ENCODE data around the gene LOXL1. TPM values are rescaled to one million over a fixed set of nuclear protein-coding genes. Genes with fewer than 3 reads are reported as not detected.

The LOXL1 gene
- total RNA-seq, 1 donor from 2014 or later: 280 TPM

DNA sequence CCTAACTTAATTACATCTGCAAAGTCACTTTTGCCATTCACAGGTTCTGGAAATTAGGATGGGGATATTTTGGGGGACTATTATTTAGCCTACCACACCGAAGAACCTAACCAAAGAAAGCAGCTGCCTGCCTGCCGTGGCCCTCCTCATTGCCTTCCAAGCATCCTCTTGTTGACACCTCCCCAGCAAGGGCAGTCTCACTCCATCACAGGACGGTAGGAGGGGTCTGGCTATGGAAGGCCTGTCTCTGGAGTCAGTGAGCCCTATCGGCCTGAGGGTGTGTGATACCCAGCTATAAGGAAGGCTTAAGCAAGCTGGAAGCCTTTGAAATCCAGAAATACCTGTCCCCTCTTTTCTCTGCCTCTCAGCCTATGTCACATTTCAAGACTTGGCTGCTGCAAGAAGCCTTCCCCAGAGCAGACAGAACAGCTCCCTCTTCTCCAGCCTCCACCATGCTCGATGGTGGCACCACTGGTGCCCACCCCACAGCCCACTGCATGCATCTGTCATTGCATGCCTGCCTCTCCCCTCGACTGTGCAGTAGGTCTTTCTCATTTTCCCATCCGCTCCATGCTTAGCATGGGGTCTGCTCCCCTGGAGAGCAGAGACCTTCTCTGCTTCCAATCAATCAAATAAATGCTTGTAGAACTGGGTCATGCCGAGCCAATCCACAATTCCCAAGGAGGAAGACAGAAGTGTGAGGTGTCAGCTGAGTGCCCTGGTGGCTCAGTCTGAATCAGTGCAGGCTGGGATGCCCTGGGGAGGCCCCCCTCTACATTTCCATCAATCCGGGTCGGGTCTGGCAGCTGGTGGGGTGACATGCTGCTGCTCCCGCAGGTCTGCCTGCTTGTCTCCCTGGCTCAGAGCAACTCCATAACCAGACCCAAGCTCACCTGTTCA, 23.9 kb upstream of the LOXL1 start:
- H3K27me3 Mint-ChIP-seq (ENCODE audit: low read depth, unreplicated experiment): peaks cover 3% of the 10 kb centered on the region
- no peak for TF ChIP-seq EZH2 (IDR thresholded peaks at IDR 0.05; ENCODE audit: insufficient read depth, low read length)
- TF ChIP-seq, protein P1, sequence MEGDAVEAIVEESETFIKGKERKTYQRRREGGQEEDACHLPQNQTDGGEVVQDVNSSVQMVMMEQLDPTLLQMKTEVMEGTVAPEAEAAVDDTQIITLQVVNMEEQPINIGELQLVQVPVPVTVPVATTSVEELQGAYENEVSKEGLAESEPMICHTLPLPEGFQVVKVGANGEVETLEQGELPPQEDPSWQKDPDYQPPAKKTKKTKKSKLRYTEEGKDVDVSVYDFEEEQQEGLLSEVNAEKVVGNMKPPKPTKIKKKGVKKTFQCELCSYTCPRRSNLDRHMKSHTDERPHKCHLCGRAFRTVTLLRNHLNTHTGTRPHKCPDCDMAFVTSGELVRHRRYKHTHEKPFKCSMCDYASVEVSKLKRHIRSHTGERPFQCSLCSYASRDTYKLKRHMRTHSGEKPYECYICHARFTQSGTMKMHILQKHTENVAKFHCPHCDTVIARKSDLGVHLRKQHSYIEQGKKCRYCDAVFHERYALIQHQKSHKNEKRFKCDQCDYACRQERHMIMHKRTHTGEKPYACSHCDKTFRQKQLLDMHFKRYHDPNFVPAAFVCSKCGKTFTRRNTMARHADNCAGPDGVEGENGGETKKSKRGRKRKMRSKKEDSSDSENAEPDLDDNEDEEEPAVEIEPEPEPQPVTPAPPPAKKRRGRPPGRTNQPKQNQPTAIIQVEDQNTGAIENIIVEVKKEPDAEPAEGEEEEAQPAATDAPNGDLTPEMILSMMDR (IDR thresholded peaks at IDR 0.05; ENCODE audit: insufficient read depth, low read depth, low read length): no peak
- H3K27me3 ChIP-seq (ENCODE audit: insufficient read depth, low read length): no peaks in the 10 kb centered on the region
- H3K9me3 ChIP-seq (ENCODE audit: insufficient read depth, low read depth, low read length): no peaks in the 10 kb centered on the region
- no peak overlapping the region for H3K4me2 ChIP-seq (ENCODE audit: low read length)
- DNase-seq (ENCODE audit: low read depth) (no peak), FAIRE-seq (no peak)
- no peak overlapping the region for H3K27ac ChIP-seq (ENCODE audit: low read depth, low read length)
- peaks cover 31% of the 10 kb centered on the region for H3K4me1 Mint-ChIP-seq (ENCODE audit: low read depth, unreplicated experiment)
- no peak overlapping the region for H2AFZ ChIP-seq (ENCODE audit: low read depth, low read length)
- no peak overlapping the region for H3K9ac ChIP-seq (ENCODE audit: low read length)
- H3K36me3 ChIP-seq (ENCODE audit: insufficient read depth, low read length): no peaks in the 10 kb centered on the region
- no peak overlapping the region for H3K4me3 Mint-ChIP-seq (ENCODE audit: unreplicated experiment)
- H3K4me1 ChIP-seq (ENCODE audit: insufficient read depth, low read length): peaks cover 34% of the 10 kb centered on the region
- H3K9me3 Mint-ChIP-seq (ENCODE audit: unreplicated experiment): no peaks in the 10 kb centered on the region
- H4K20me1 ChIP-seq (ENCODE audit: insufficient read depth, low read length): no peaks in the 10 kb centered on the region
- H3K27ac Mint-ChIP-seq (ENCODE audit: unreplicated experiment): no peak overlapping the region
- no peak overlapping the region for H3K4me3 ChIP-seq (ENCODE audit: insufficient read depth, low read depth, low read length)
- no peaks in the 10 kb centered on the region for H3K79me2 ChIP-seq (ENCODE audit: insufficient read depth, low read length)
- peaks cover 9% of the 10 kb centered on the region for H3K36me3 Mint-ChIP-seq (ENCODE audit: low read depth, unreplicated experiment)

DNA sequence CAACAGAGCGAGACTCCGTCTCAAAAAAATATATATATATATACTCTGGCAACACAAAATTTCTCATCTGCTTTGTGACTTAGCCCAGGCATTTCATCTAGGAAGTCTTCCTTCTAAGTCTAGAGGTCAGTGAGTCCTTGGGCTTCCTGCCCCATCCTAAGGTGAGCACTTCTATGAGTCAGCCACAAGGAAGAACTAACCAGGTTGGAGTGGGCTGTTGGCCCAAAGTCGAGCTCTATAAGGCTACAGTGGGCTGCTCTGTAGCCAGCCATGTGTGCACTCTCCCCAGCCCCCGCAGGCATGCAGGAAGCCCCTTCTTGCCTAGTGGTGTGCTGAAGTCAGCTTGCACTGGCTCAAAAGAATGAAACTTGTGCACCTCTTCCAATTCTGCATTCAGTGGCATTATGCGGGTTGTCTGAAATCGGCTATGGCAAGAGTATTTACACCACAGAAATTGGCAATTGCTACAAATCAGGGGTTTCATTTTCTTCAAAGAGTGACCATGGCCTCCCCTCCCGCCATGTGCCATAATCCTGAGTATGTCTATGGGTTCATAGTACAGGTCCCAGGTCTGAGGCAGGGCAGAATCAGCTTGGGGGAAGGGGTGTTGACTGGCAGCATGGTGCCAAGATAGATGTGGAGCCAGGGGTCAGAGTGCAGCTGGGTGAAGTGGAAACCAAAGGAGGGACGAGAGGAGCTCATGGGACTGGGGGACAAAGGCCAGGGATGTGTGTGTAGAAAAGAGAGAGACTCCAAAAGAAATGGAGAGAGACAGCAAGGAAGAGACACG, 22.0 kb upstream of the LOXL1 start:
- H3K36me3 ChIP-seq (ENCODE audit: insufficient read depth, low read length): no peaks in the 10 kb centered on the region
- no peak for TF ChIP-seq EZH2 (IDR thresholded peaks at IDR 0.05; ENCODE audit: insufficient read depth, low read length)
- TF ChIP-seq, protein P1 (IDR thresholded peaks at IDR 0.05; ENCODE audit: insufficient read depth, low read depth, low read length): no peak
- H3K9me3 ChIP-seq (ENCODE audit: insufficient read depth, low read depth, low read length): no peaks in the 10 kb centered on the region
- no peak overlapping the region for H3K9ac ChIP-seq (ENCODE audit: low read length)
- no peak for DNase-seq (ENCODE audit: low read depth)
- H3K27me3 Mint-ChIP-seq (ENCODE audit: low read depth, unreplicated experiment): peaks cover 3% of the 10 kb centered on the region
- H3K79me2 ChIP-seq (ENCODE audit: insufficient read depth, low read length): no peaks in the 10 kb centered on the region
- no peak overlapping the region for H3K4me3 Mint-ChIP-seq (ENCODE audit: unreplicated experiment)
- H3K4me1 Mint-ChIP-seq (ENCODE audit: low read depth, unreplicated experiment): peaks cover 28% of the 10 kb centered on the region
- FAIRE-seq: no peak
- no peak overlapping the region for H3K4me2 ChIP-seq (ENCODE audit: low read length)
- H3K36me3 Mint-ChIP-seq (ENCODE audit: low read depth, unreplicated experiment): peaks cover 11% of the 10 kb centered on the region
- no peak overlapping the region for H2AFZ ChIP-seq (ENCODE audit: low read depth, low read length)
- H4K20me1 ChIP-seq (ENCODE audit: insufficient read depth, low read length): no peaks in the 10 kb centered on the region
- peaks cover 20% of the 10 kb centered on the region for H3K4me1 ChIP-seq (ENCODE audit: insufficient read depth, low read length)
- H3K9me3 Mint-ChIP-seq (ENCODE audit: unreplicated experiment): no peaks in the 10 kb centered on the region
- H3K27me3 ChIP-seq (ENCODE audit: insufficient read depth, low read length): no peaks in the 10 kb centered on the region
- H3K27ac ChIP-seq (ENCODE audit: low read depth, low read length): no peak overlapping the region
- H3K27ac Mint-ChIP-seq (ENCODE audit: unreplicated experiment): peak overlapping the region; percentile 20
- no peak overlapping the region for H3K4me3 ChIP-seq (ENCODE audit: insufficient read depth, low read depth, low read length)

All from astrocyte (in vitro differentiated cells and primary cell).